T follicular helper cell (primary cell): ENCODE measurements around the gene ZDHHC11.
"Not testable (repeated sequence)": the region's sequence is repeated elsewhere in the genome, so short reads cannot be mapped to it uniquely, and the experiment has no call there.

Source experiments
- DNase-seq: peaks from one replicate; pipeline ENCODE4 v3.0.0-alpha.2; 2020; ENCODE audit warnings: low read depth

Gene ZDHHC11

GRCh38 chr5:858726-859125 lies 7.9 kb upstream of the ZDHHC11 start:
- DNase-seq = no peak

- DNase-seq = no peak
Observed at GRCh38 chr5:856531-857425, 6.0 kb upstream of the ZDHHC11 start.

GRCh38 chr5:855771-856530 lies 5.2 kb upstream of the ZDHHC11 start:
- no peak for DNase-seq

- no peak for DNase-seq
Observed at GRCh38 chr5:854966-855743, 4.4 kb upstream of the ZDHHC11 start.

GRCh38 chr5:854217-854616 lies 3.4 kb upstream of the ZDHHC11 start:
- no peak for DNase-seq

- DNase-seq = not testable (repeated sequence)
Observed at GRCh38 chr5:853416-854090, 2.8 kb upstream of the ZDHHC11 start.

GRCh38 chr5:852431-853401 lies 1.9 kb upstream of the ZDHHC11 start:
- no peak for DNase-seq

- DNase-seq = no peak
Observed at GRCh38 chr5:852018-852417, 1.2 kb upstream of the ZDHHC11 start.

- no peak for DNase-seq
Observed at GRCh38 chr5:851553-851952, 767 bp upstream of the ZDHHC11 start.

- DNase-seq = no peak
Observed at GRCh38 chr5:851076-851475, 290 bp upstream of the ZDHHC11 start.

- DNase-seq = no peak
Observed at GRCh38 chr5:849651-850301, 1.0 kb downstream of the ZDHHC11 start.

- no peak for DNase-seq
Observed at GRCh38 chr5:848671-849111, 2.1 kb downstream of the ZDHHC11 start.

GRCh38 chr5:847736-848135 lies 3.0 kb downstream of the ZDHHC11 start:
- DNase-seq = not testable (repeated sequence)

GRCh38 chr5:847212-847611 lies 3.6 kb downstream of the ZDHHC11 start:
- DNase-seq = not testable (repeated sequence)

- DNase-seq = not testable (repeated sequence)
Observed at GRCh38 chr5:846602-847091, 4.1 kb downstream of the ZDHHC11 start.

- not testable (repeated sequence) for DNase-seq
Observed at GRCh38 chr5:845676-846601, 4.8 kb downstream of the ZDHHC11 start.

GRCh38 chr5:845031-845675 lies 5.6 kb downstream of the ZDHHC11 start:
- DNase-seq = not testable (repeated sequence)

- not testable (repeated sequence) for DNase-seq
Observed at GRCh38 chr5:844426-844825, 6.4 kb downstream of the ZDHHC11 start.
